ENCODE results near the gene OR2AG1. TPM values are rescaled to one million over a fixed set of nuclear protein-coding genes. Genes with fewer than 3 reads are reported as not detected.

Gene OR2AG1
- total and polyA plus RNA-seq, 2 experiments from 2014 or later, result 0.16 TPM; not detected in 1

GRCh38 chr11:6734616-6735015, 48.2 kb upstream of the OR2AG1 start:
- H3K36me3 ChIP-seq (ENCODE audit: insufficient read depth), result no peaks in the 10 kb centered on the region
- H4K20me1 ChIP-seq (replicated peaks; ENCODE audit: insufficient read depth), result no peaks in the 10 kb centered on the region
- Mint-ChIP-seq H3K27me3 (ENCODE audit: insufficient read depth, low read depth, poor library complexity) (peaks cover 2% of the 10 kb centered on the region), H3K4me3 (no peak overlapping the region), H3K27ac (no peak overlapping the region), H3K4me1 (no peaks in the 10 kb centered on the region), H3K36me3 (ENCODE audit: low read depth) (no peaks in the 10 kb centered on the region), H3K9me3 (0 out of 3 replicates have a peak, but pooled peaks cover 3% of the 10 kb centered on the region)
- DNase-seq (ENCODE audit: low spot score) (no peak), ATAC-seq (no peak)
- no peak overlapping the region for H3K27ac ChIP-seq (ENCODE audit: low read depth)
- no peaks in the 10 kb centered on the region for H3K79me2 ChIP-seq (replicated peaks; ENCODE audit: insufficient read depth)
- no peaks in the 10 kb centered on the region for H3F3A ChIP-seq (replicated peaks; ENCODE audit: low read depth)
- no peaks in the 10 kb centered on the region for H3K4me1 ChIP-seq (ENCODE audit: insufficient read depth)
- no peak overlapping the region for H3K4me2 ChIP-seq
- TF ChIP-seq EZH2 (IDR thresholded peaks at IDR 0.05; ENCODE audit: low read depth, unreplicated experiment) (no peak), REST (IDR thresholded peaks at IDR 0.05; ENCODE audit: unreplicated experiment) (no peak), NANOG (IDR thresholded peaks at IDR 0.05; ENCODE audit: borderline replicate concordance) (no peak), ETS1 (IDR thresholded peaks at IDR 0.05) (no peak), ZNF114 (CRISPR knock-in tag; IDR thresholded peaks at IDR 0.05) (no peak), ZNF331 (CRISPR knock-in tag; IDR thresholded peaks at IDR 0.05; ENCODE audit: low read depth) (no peak), EZH2phosphoT487 (IDR thresholded peaks at IDR 0.05; ENCODE audit: unreplicated experiment) (no peak), STAT1 (IDR thresholded peaks at IDR 0.05; ENCODE audit: unreplicated experiment) (no peak), ZNF462 (CRISPR knock-in tag; IDR thresholded peaks at IDR 0.05) (no peak), CREB1 (CRISPR knock-in tag; IDR thresholded peaks at IDR 0.05; ENCODE audit: low read depth) (no peak), JUNB (IDR thresholded peaks at IDR 0.05; ENCODE audit: unreplicated experiment) (no peak), POLR2AphosphoS5 (IDR thresholded peaks at IDR 0.05; ENCODE audit: low read depth) (no peak), CTCF (conservative IDR thresholded peaks at IDR 0.05; ENCODE audit: low read depth in 2 of 2) (no peak)
- H3K9me2 ChIP-seq (ENCODE audit: insufficient read depth), result no peaks in the 10 kb centered on the region
- H3K27me3 ChIP-seq (ENCODE audit: insufficient read depth), result no peaks in the 10 kb centered on the region
- no peak overlapping the region for H2AFZ ChIP-seq
- H3K4me3 ChIP-seq, result no peak overlapping the region

Measured in GM23338 (cell line).